HG03469 (cell line): ENCODE results near the gene TMEM74B.
"Not testable (repeated sequence)": the region's sequence is repeated elsewhere in the genome, so short reads cannot be mapped to it uniquely, and the experiment has no call there.

Source experiments
- ATAC-seq: cut with Tn5 transposase; IDR thresholded peaks from one replicate; pipeline ENCODE4 v1.9.1; 2021; ENCODE audit warnings: mild to moderate bottlenecking, moderate library complexity, moderate number of reproducible peaks; ENCODE audit not compliant: unreplicated experiment

TMEM74B gene

GRCh38 chr20:1184638-1185315 is at the start of gene TMEM74B:
TMEM74B (minus strand) TSS chr20:1184981; CDS start chr20:1183801, 1,180 bp downstream.
- no peak for ATAC-seq

GRCh38 chr20:1232286-1233111 is 47.7 kb upstream of the TMEM74B start:
- no peak for ATAC-seq

- ATAC-seq: no peak
These were observed 44.8 kb upstream of the TMEM74B start for GRCh38 chr20:1229541-1229940.

GRCh38 chr20:1225783-1226654 is 41.2 kb upstream of the TMEM74B start, which contains the start of gene RAD21L1:
RAD21L1 (plus strand) TSS chr20:1226044; CDS start chr20:1228454, 2,410 bp downstream.
- ATAC-seq: no peak

- no peak for ATAC-seq
These were observed 40.5 kb upstream of the TMEM74B start for GRCh38 chr20:1225263-1225782.

GRCh38 chr20:1224205-1224890 is 39.6 kb upstream of the TMEM74B start:
- ATAC-seq: no peak

GRCh38 chr20:1222750-1223149 is 38.0 kb upstream of the TMEM74B start:
- not testable (repeated sequence) for ATAC-seq

GRCh38 chr20:1216527-1217427 is 32.0 kb upstream of the TMEM74B start:
- not testable (repeated sequence) for ATAC-seq

GRCh38 chr20:1215386-1216170 is 30.8 kb upstream of the TMEM74B start:
- no peak for ATAC-seq

- no peak for ATAC-seq
These were observed 30.1 kb upstream of the TMEM74B start for GRCh38 chr20:1214838-1215261.

GRCh38 chr20:1212607-1213396 is 28.0 kb upstream of the TMEM74B start:
- no peak for ATAC-seq

GRCh38 chr20:1212023-1212422 is 27.2 kb upstream of the TMEM74B start:
- no peak for ATAC-seq

GRCh38 chr20:1210501-1210900 is 25.7 kb upstream of the TMEM74B start:
- ATAC-seq: no peak

GRCh38 chr20:1209447-1210387 is 24.9 kb upstream of the TMEM74B start:
- no peak for ATAC-seq

- ATAC-seq: no peak
These were observed 22.6 kb upstream of the TMEM74B start for GRCh38 chr20:1207293-1207878.
